Gastroesophageal sphincter (tissue), 3 donors: Measurements from ENCODE around the gene ELP2.

Experiments used
- CTCF ChIP-seq, 4 experiments: fragments of 200-600 bp in 2 of 4; fragments of 450-650 bp in 2 of 4; sonication (generic) in 1 of 4; IDR thresholded peaks; one replicate each; pipeline ENCODE4 v1.5.1; 2017 to 2019; ENCODE audit warnings: antibody characterized with exemption in 4 of 4, mild to moderate bottlenecking in 2 of 4, moderate library complexity in 2 of 4
- EP300 ChIP-seq: sonication (generic); formaldehyde crosslinking; IDR thresholded peaks from one replicate; pipeline ENCODE4 v1.6.1; 2017; ENCODE audit warnings: antibody characterized with exemption, mild to moderate bottlenecking
- POLR2A ChIP-seq, 2 donors: fragments of 450-650 bp; IDR thresholded peaks; one replicate each; pipeline ENCODE4 v1.6.1; 2017; ENCODE audit warnings: antibody characterized with exemption in 2 of 2, mild to moderate bottlenecking in 2 of 2, moderate library complexity in 1 of 2
- POLR2AphosphoS5 ChIP-seq: sonication (generic); formaldehyde crosslinking; IDR thresholded peaks from one replicate; pipeline ENCODE4 v1.6.1; 2017; ENCODE audit warnings: antibody characterized with exemption

GRCh38 chr18:36215577-36215976 is 85.9 kb downstream of the ELP2 start:
- no peak for TF ChIP-seq CTCF (IDR thresholded peaks at IDR 0.05)
- no peak for TF ChIP-seq POLR2A (IDR thresholded peaks at IDR 0.05)
- TF ChIP-seq POLR2AphosphoS5 = no peak
- TF ChIP-seq EP300 = no peak
